IPS-NIHi7 (cell line): Measurements from ENCODE around the gene CCL1.
A peak's percentile ranks its signal among the peaks of the same experiment; 100 is the strongest.

Experiments used
- DNase-seq: peaks from one replicate; pipeline ENCODE4 v3.0.0; 2012; ENCODE audit warnings: mixed read lengths; ENCODE audit errors: extremely low spot score

The CCL1 gene

GRCh38 chr17:34383216-34383615 lies 20.2 kb upstream of the CCL1 start:
- no peak for DNase-seq

GRCh38 chr17:34382621-34383124 lies 19.6 kb upstream of the CCL1 start:
- no peak for DNase-seq

- DNase-seq: no peak
Measured at GRCh38 chr17:34379868-34380267, 16.8 kb upstream of the CCL1 start.

GRCh38 chr17:34378664-34379101 lies 15.7 kb upstream of the CCL1 start:
- DNase-seq: no peak

GRCh38 chr17:34377078-34377823 lies 14.2 kb upstream of the CCL1 start:
- DNase-seq: no peak

GRCh38 chr17:34375426-34375997 lies 12.5 kb upstream of the CCL1 start:
- no peak for DNase-seq

- DNase-seq: no peak
Measured at GRCh38 chr17:34374457-34374856, 11.4 kb upstream of the CCL1 start.

- DNase-seq: no peak
Measured at GRCh38 chr17:34371405-34372100, 8.5 kb upstream of the CCL1 start.

- no peak for DNase-seq
Measured at GRCh38 chr17:34370997-34371395, 8.0 kb upstream of the CCL1 start.

- no peak for DNase-seq
Measured at GRCh38 chr17:34370376-34370996, 7.5 kb upstream of the CCL1 start.

GRCh38 chr17:34369571-34369970 lies 6.5 kb upstream of the CCL1 start:
- no peak for DNase-seq

GRCh38 chr17:34368946-34369500 lies 6.0 kb upstream of the CCL1 start:
- DNase-seq: no peak

- DNase-seq: no peak
Measured at GRCh38 chr17:34368196-34368945, 5.3 kb upstream of the CCL1 start.

GRCh38 chr17:34367486-34368195 lies 4.6 kb upstream of the CCL1 start:
- DNase-seq: no peak

GRCh38 chr17:34366529-34367107 lies 3.6 kb upstream of the CCL1 start:
- DNase-seq: no peak

GRCh38 chr17:34366010-34366409 lies 3.0 kb upstream of the CCL1 start:
- DNase-seq: no peak

- no peak for DNase-seq
Measured at GRCh38 chr17:34365340-34365739, 2.3 kb upstream of the CCL1 start.

GRCh38 chr17:34364751-34365150 lies 1.7 kb upstream of the CCL1 start:
- DNase-seq: no peak

- DNase-seq: peak; percentile 93
Measured at GRCh38 chr17:34361478-34362061, 1.5 kb downstream of the CCL1 start.
